Stomach (tissue), 9 donors: Measurements from ENCODE around the gene MYBPC3. TPM values are rescaled to one million over a fixed set of nuclear protein-coding genes. Genes with fewer than 3 reads are reported as not detected.

Experiments
- DNase-seq, 2 donors: peaks; one replicate each; pipeline versions ENCODE4 v3.0.0 to v3.0.0-alpha.2; 2013 to 2019
- H3K27ac ChIP-seq, 5 donors: fragments of 200-600 bp in 4 of 5; sonication (generic) in 4 of 5; one replicate each; pipeline ENCODE4 v1.5.1; 2013 to 2019; ENCODE audit warnings: mild to moderate bottlenecking in 1 of 5, moderate library complexity in 1 of 5
- H3K27me3 ChIP-seq, 3 donors: fragments of 200-600 bp; sonication (generic); one replicate each; pipeline ENCODE4 v1.5.1; 2017 to 2019; ENCODE audit warnings: mixed run types in 1 of 3
- H3K36me3 ChIP-seq, 4 donors: fragments of 200-600 bp; sonication (generic); 1 replicate in 3 of 4; 2 replicates in 1 of 4; pipeline ENCODE4 v1.5.1; 2016 to 2019
- H3K4me1 ChIP-seq, 4 donors: fragments of 200-600 bp; sonication (generic); one replicate each; pipeline ENCODE4 v1.5.1; 2016 to 2019
- H3K4me3 ChIP-seq, 4 donors: fragments of 200-600 bp; sonication (generic) in 3 of 4; one replicate each; pipeline ENCODE4 v1.5.1; 2016 to 2019; ENCODE audit warnings: mild to moderate bottlenecking in 1 of 4
- H3K9me3 ChIP-seq, 4 donors: fragments of 200-600 bp; sonication (generic); one replicate each; pipeline ENCODE4 v1.5.1; 2016 to 2019
- EP300 ChIP-seq: sonication (generic); formaldehyde crosslinking; IDR thresholded peaks from one replicate; pipeline ENCODE4 v1.6.1; 2017; ENCODE audit warnings: antibody characterized with exemption
- POLR2A ChIP-seq, 4 donors: fragments of 450-650 bp; IDR thresholded peaks; one replicate each; pipeline ENCODE4 v1.6.1; 2016; ENCODE audit warnings: antibody characterized with exemption in 4 of 4, control low read depth in 2 of 4, mild to moderate bottlenecking in 1 of 4, moderate library complexity in 1 of 4
- POLR2AphosphoS5 ChIP-seq, 3 donors: sonication (generic); formaldehyde crosslinking; IDR thresholded peaks; one replicate each; pipeline ENCODE4 v1.6.1; 2016; ENCODE audit warnings: antibody characterized with exemption in 3 of 3
- WGBS, 5 donors: extraction: QIAGEN DNeasy Blood & Tissue Kit in 3 of 5; methylation state at CpG; one replicate each; pipeline versions ENCODE4 v1.1.5 to v1.1.7; 2013 to 2018; 5-methylcytosine and 5-hydroxymethylcytosine counted together
- intact Hi-C: fragments of 100-400 bp; cut with DNase I; formaldehyde crosslinking; loops from one replicate; pipeline ENCODE4 v1.15.1; 2023; ENCODE audit warnings: low total_unique reads
- polyA plus RNA-seq, 3 donors: library from polyadenylated mRNA; stranded (reverse); fragments of 200-250 nt; gene quantifications; one replicate each; pipeline ENCODE4 v1.2.3, GENCODE V29; 2013
- total RNA-seq, 5 donors: library from RNA; depleted of rRNA; stranded (reverse); fragments of >200 nt; gene quantifications; one replicate each; pipeline versions ENCODE4 v1.1.0 to v1.2.3, GENCODE V29; 2014 to 2016
- TF ChIP-seq, protein P1 (sequence below), 7 experiments: fragments of 450-650 bp in 4 of 7; fragments of 200-600 bp in 3 of 7; sonication (generic) in 3 of 7; IDR thresholded peaks; one replicate each; pipeline ENCODE4 v1.5.1; 2016 to 2019; ENCODE audit warnings: antibody characterized with exemption in 7 of 7, control low read depth in 2 of 7, mild to moderate bottlenecking in 1 of 7
- donor health status: healthy with polysubstance abuse.
- donor health status: Bipolar disorder and iron deficiency.
- donor health status: healthy.

The MYBPC3 gene
- total and polyA plus RNA-seq, 8 donors, result 0.72 to 15.6 (median 1.5) TPM; not detected in 2

DNA sequence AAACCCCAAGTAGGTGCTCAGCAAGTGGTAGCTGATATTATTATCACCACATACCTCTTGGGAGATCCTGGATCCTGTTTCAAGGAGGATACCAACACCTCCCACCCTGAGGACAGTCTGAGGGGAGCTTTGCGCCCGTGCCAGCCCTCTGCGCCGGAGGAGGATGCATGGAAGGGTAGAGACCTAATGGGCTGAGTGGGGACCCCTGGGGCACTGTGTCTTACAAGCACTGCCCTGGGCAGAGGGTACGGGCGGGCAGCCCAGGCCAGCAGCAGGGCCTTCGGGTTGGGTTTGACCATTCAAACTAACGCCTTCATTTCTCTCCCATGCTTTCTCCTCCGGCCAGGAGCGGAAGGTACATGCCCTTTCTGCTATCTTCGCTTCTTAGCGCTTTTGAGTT, 26.3 kb downstream of the MYBPC3 start:
- Histone ChIP-seq H3K4me3 (no peak overlapping the region), H3K9me3 (no peaks in the 10 kb centered on the region), H3K27ac (no peak overlapping the region), H3K27me3 (no peaks in the 10 kb centered on the region), H3K36me3 (peaks cover 0 to 61% (median 0%) of the 10 kb centered on the region in 4 donors), H3K4me1 (peaks cover 16 to 38% (median 19%) of the 10 kb centered on the region in 4 donors)
- TF ChIP-seq POLR2AphosphoS5 (IDR thresholded peaks at IDR 0.05) (no peak), POLR2A (IDR thresholded peaks at IDR 0.05) (no peak), EP300 (no peak)
- TF ChIP-seq, protein P1, sequence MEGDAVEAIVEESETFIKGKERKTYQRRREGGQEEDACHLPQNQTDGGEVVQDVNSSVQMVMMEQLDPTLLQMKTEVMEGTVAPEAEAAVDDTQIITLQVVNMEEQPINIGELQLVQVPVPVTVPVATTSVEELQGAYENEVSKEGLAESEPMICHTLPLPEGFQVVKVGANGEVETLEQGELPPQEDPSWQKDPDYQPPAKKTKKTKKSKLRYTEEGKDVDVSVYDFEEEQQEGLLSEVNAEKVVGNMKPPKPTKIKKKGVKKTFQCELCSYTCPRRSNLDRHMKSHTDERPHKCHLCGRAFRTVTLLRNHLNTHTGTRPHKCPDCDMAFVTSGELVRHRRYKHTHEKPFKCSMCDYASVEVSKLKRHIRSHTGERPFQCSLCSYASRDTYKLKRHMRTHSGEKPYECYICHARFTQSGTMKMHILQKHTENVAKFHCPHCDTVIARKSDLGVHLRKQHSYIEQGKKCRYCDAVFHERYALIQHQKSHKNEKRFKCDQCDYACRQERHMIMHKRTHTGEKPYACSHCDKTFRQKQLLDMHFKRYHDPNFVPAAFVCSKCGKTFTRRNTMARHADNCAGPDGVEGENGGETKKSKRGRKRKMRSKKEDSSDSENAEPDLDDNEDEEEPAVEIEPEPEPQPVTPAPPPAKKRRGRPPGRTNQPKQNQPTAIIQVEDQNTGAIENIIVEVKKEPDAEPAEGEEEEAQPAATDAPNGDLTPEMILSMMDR (IDR thresholded peaks at IDR 0.05), result no peak
- intact Hi-C loops, result no loop called here
- DNase-seq, result no peak
- 89 to 96% (median 95%) methylated on average over 12 of the region's 12 CpGs for WGBS, 5 donors

DNA sequence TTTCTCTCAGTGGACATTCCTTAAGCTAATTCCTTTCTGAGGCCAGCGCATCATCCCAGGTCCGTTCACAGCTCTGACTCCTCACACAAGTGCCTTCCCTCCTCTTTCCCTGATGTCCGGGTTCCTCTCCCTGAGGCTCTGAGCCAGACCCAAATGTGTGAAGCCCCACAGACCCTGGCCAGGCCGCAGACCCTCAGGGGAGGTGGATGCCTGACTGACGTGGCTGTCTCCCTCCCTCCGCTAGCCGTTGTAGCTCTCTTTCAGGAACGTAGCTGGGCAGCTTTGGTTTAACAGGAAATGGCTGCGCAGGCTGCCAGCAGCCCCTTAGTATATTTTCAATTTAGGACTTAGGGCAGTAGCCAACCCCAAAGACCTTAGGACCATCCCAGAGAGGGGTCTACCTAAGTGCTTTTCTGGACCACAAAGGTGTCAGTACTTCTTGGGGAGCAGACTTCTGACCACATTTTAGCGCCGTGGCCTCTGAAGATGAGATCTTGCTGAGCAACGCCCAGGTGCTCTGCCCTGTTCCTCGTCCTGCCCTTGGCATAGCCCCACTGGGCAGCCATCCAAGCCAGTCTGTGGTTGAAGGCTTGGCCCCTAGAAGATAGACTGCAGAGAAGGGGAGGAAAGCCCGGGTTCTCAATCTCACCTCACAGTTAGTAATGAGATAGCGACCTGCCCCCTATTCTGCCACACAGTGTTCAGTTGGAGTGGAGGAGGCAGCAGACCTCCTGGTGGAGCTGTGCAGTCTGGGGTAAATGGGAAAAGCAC, 27.0 kb downstream of the MYBPC3 start:
- Histone ChIP-seq H3K9me3 (no peaks in the 10 kb centered on the region), H3K4me1 (peaks cover 11 to 30% (median 15%) of the 10 kb centered on the region in 4 donors), H3K36me3 (peaks cover 0 to 61% (median 0%) of the 10 kb centered on the region in 4 donors), H3K27ac (no peak overlapping the region), H3K27me3 (no peaks in the 10 kb centered on the region), H3K4me3 (no peak overlapping the region)
- TF ChIP-seq POLR2AphosphoS5 (IDR thresholded peaks at IDR 0.05), result peak in 1 of 3 donors; percentile 9
- TF ChIP-seq POLR2A (IDR thresholded peaks at IDR 0.05), result no peak
- intact Hi-C loops, result no loop called here
- WGBS, 5 donors, result 55 to 68% (median 61%) methylated on average over 11 to 15 of the region's 15 CpGs
- peak; percentile 41 to 78 for DNase-seq

DNA sequence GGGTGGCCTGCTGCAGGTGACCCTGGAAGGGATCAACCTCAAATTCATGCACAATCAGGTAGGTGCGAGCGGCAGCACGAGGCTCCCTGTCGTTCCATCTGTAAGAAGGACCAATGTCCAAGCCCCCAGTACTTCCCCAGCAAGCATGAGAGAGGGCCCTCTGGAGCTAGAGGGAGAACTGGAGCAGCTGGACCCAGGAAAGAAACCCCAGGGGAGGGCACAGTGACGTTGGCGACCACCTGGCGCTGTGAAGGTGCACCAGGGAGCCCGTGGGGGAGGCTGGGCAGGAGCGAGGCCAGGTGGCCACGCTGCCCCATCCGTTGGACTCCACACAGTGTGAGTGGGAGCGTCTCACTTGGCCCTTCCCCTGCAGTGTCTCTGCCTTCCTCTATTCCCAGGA, 28.0 kb downstream of the MYBPC3 start:
- H3K4me1 ChIP-seq, result peaks cover 2 to 21% (median 5%) of the 10 kb centered on the region in 4 donors
- DNase-seq, result no peak
- no peaks in the 10 kb centered on the region for H3K9me3 ChIP-seq
- WGBS, 5 donors, result 84 to 92% (median 90%) methylated on average over 11 to 12 of the region's 12 CpGs
- peaks cover under 1 to 59% (median 3%) of the 10 kb centered on the region in 4 donors for H3K36me3 ChIP-seq
- TF ChIP-seq EP300 (no peak), POLR2AphosphoS5 (IDR thresholded peaks at IDR 0.05) (no peak), POLR2A (IDR thresholded peaks at IDR 0.05) (no peak)
- TF ChIP-seq, protein P1 (IDR thresholded peaks at IDR 0.05), result no peak
- no peak overlapping the region for H3K27ac ChIP-seq
- intact Hi-C loops, result no loop called here
- H3K4me3 ChIP-seq, result no peak overlapping the region
- H3K27me3 ChIP-seq, result no peaks in the 10 kb centered on the region

DNA sequence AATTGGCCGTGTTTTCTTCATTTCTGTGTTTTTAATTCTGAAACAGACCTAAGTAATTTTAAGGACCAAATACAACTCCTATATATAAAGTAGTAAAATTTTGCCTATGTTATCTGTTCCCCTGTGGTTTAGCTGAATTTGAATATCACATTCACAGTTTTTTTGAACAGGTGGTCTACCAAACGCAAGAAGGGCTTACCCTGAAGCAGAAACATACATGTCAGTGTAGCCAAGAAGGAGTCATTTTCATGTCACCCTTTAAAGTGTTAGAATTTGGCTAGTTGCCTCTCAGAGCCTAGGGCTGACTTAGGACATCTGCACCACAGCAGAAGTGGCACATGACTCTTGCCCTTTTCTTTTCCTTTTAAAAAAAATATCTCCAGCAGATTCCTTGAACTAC, 34.3 kb downstream of the MYBPC3 start:
- intact Hi-C loops, result no loop called here
- Histone ChIP-seq H3K27ac (no peak overlapping the region), H3K9me3 (no peaks in the 10 kb centered on the region), H3K4me3 (no peak overlapping the region), H3K4me1 (no peaks in the 10 kb centered on the region), H3K27me3 (no peaks in the 10 kb centered on the region), H3K36me3 (peaks cover 56 to 66% (median 65%) of the 10 kb centered on the region in 4 donors)
- no peak for DNase-seq
- WGBS, 5 donors, result 90 to 98% (median 94%) methylated on average over 2 of the region's 2 CpGs
- TF ChIP-seq EP300 (no peak), POLR2A (IDR thresholded peaks at IDR 0.05) (no peak), POLR2AphosphoS5 (IDR thresholded peaks at IDR 0.05) (no peak)
- TF ChIP-seq, protein P1 (IDR thresholded peaks at IDR 0.05), result no peak
